HEK293 (cell line): ENCODE results near the gene MYH13.

Source experiments
- CTCF ChIA-PET: fragments of 350-600 bp; formaldehyde crosslinking; extraction: SDS; loops from one replicate; lab custom pipeline; 2021; ENCODE audit warnings: antibody characterized with exemption; lab: Yijun Ruan, JAX
- POLR2A ChIA-PET: fragments of 300-600 bp; formaldehyde crosslinking; extraction: SDS; loops from one replicate; lab custom pipeline; 2020; ENCODE audit warnings: antibody characterized with exemption, inconsistent platforms; lab: Yijun Ruan, JAX
- H3K27ac ChIP-seq: fragments of 200-500 bp; sonication (Bioruptor generic); 2 replicates; pipeline ENCODE4 v1.5.1; 2014; ENCODE audit warnings: low read depth, low read length, control low read depth, inconsistent platforms; ENCODE audit errors: extremely low read depth
- H3K36me3 ChIP-seq, 2 experiments: fragments of 200-500 bp in 1 of 2; sonication (Bioruptor generic) in 1 of 2; 1 replicate in 1 of 2; 2 replicates in 1 of 2; pipeline ENCODE4 v1.5.1; 2014 to 2017; ENCODE audit warnings: inconsistent platforms in 2 of 2, low read length in 2 of 2; ENCODE audit not compliant: control insufficient read depth in 2 of 2, insufficient read depth in 1 of 2
- H3K4me1 ChIP-seq: fragments of 200-500 bp; sonication (Bioruptor generic); 2 replicates; pipeline ENCODE4 v1.5.1; 2014; ENCODE audit warnings: mild to moderate bottlenecking, low read length, inconsistent platforms; ENCODE audit not compliant: control insufficient read depth, insufficient read depth
- H3K4me3 ChIP-seq: 2 replicates; pipeline ENCODE4 v1.5.1; 2011; ENCODE audit warnings: low read depth, mild to moderate bottlenecking, control low read depth, low read length, moderate library complexity
- H3K9me3 ChIP-seq: fragments of 200-500 bp; sonication (Bioruptor generic); 2 replicates; pipeline ENCODE4 v1.5.1; 2014; ENCODE audit warnings: low read depth, low read length, inconsistent platforms; ENCODE audit not compliant: control insufficient read depth, insufficient read depth
- BCL11B ChIP-seq: fragments of 450-650 bp; formaldehyde crosslinking; IDR thresholded peaks from 2 replicates; pipeline ENCODE4 v1.5.1; 2016; ENCODE audit warnings: low read depth, missing biosample characterization, missing genetic modification characterization
- HOXC10 ChIP-seq: sonication (generic); formaldehyde crosslinking; IDR thresholded peaks from 2 replicates; pipeline ENCODE4 v1.8.1; 2023; ENCODE audit warnings: mild to moderate bottlenecking, missing genetic modification reagents
- KLF1 ChIP-seq: fragments of 450-650 bp; formaldehyde crosslinking; IDR thresholded peaks from 2 replicates; pipeline ENCODE4 v1.5.1; 2016; ENCODE audit warnings: missing biosample characterization, missing genetic modification characterization
- KLF7 ChIP-seq: fragments of 450-650 bp; formaldehyde crosslinking; IDR thresholded peaks from 2 replicates; pipeline ENCODE4 v1.5.1; 2016; ENCODE audit warnings: missing biosample characterization, missing genetic modification characterization, borderline replicate concordance
- ZFHX2 ChIP-seq: fragments of 450-650 bp; formaldehyde crosslinking; conservative IDR thresholded peaks from 2 replicates; pipeline ENCODE4 v1.5.1; 2016; ENCODE audit warnings: missing biosample characterization, missing genetic modification characterization
- ZNF10 ChIP-seq: fragments of 450-650 bp; formaldehyde crosslinking; IDR thresholded peaks from 2 replicates; pipeline ENCODE4 v1.5.1; 2017; ENCODE audit warnings: missing biosample characterization, missing genetic modification characterization
- ZNF132 ChIP-seq: fragments of 450-650 bp; formaldehyde crosslinking; IDR thresholded peaks from 2 replicates; pipeline ENCODE4 v1.5.1; 2017; ENCODE audit warnings: missing biosample characterization, missing genetic modification characterization, borderline replicate concordance
- ZNF133 ChIP-seq: fragments of 450-650 bp; formaldehyde crosslinking; IDR thresholded peaks from 2 replicates; pipeline ENCODE4 v1.5.1; 2016; ENCODE audit warnings: missing biosample characterization, missing genetic modification characterization
- ZNF138 ChIP-seq: fragments of 450-650 bp; formaldehyde crosslinking; IDR thresholded peaks from 2 replicates; pipeline ENCODE4 v1.5.1; 2016; ENCODE audit warnings: missing biosample characterization, missing genetic modification characterization, borderline replicate concordance
- ZNF23 ChIP-seq: fragments of 450-650 bp; formaldehyde crosslinking; IDR thresholded peaks from 2 replicates; pipeline ENCODE4 v1.5.1; 2016; ENCODE audit warnings: missing biosample characterization, missing genetic modification characterization, borderline replicate concordance
- ZNF394 ChIP-seq: fragments of 450-650 bp; formaldehyde crosslinking; IDR thresholded peaks from 2 replicates; pipeline ENCODE4 v1.5.1; 2016; ENCODE audit warnings: missing biosample characterization, missing genetic modification characterization, mild to moderate bottlenecking, moderate library complexity, borderline replicate concordance
- ZNF660 ChIP-seq: fragments of 450-650 bp; IDR thresholded peaks from 2 replicates; pipeline ENCODE4 v1.5.1; 2018; ENCODE audit warnings: missing biosample characterization, mild to moderate bottlenecking, missing genetic modification characterization
- ZNF677 ChIP-seq: fragments of 450-650 bp; IDR thresholded peaks from 2 replicates; pipeline ENCODE4 v1.5.0; 2018; ENCODE audit warnings: missing biosample characterization, mild to moderate bottlenecking, missing genetic modification characterization, moderate library complexity
- ZNF747 ChIP-seq: fragments of 450-650 bp; formaldehyde crosslinking; IDR thresholded peaks from 2 replicates; pipeline ENCODE4 v1.5.1; 2016; ENCODE audit warnings: missing biosample characterization, missing genetic modification characterization
- TF ChIP-seq, protein P1 (sequence below): fragments of 450-650 bp; formaldehyde crosslinking; IDR thresholded peaks from 2 replicates; pipeline ENCODE4 v1.5.1; 2017; ENCODE audit warnings: missing biosample characterization, missing genetic modification characterization
- TF ChIP-seq, protein P2 (sequence below): fragments of 450-650 bp; formaldehyde crosslinking; IDR thresholded peaks from 2 replicates; pipeline ENCODE4 v1.5.1; 2017; ENCODE audit warnings: missing biosample characterization, missing genetic modification characterization
- TF ChIP-seq, protein P3 (sequence below): fragments of 450-650 bp; formaldehyde crosslinking; IDR thresholded peaks from 2 replicates; pipeline ENCODE4 v1.5.1; 2016; ENCODE audit warnings: missing biosample characterization, missing genetic modification characterization, low read depth
- TF ChIP-seq, protein P4 (sequence below): sonication (generic); formaldehyde crosslinking; IDR thresholded peaks from 2 replicates; pipeline ENCODE4 v1.8.1; 2022; ENCODE audit warnings: mild to moderate bottlenecking, moderate library complexity, missing genetic modification reagents
- TF ChIP-seq, protein P5 (sequence below): fragments of 450-650 bp; formaldehyde crosslinking; IDR thresholded peaks from 2 replicates; pipeline ENCODE4 v1.5.1; 2016; ENCODE audit warnings: missing biosample characterization, missing genetic modification characterization
- TF ChIP-seq, protein P6 (sequence below): fragments of 450-650 bp; formaldehyde crosslinking; IDR thresholded peaks from 2 replicates; pipeline ENCODE4 v1.5.1; 2017; ENCODE audit warnings: missing biosample characterization, missing genetic modification characterization
- TF ChIP-seq, protein P7 (sequence below): fragments of 450-650 bp; formaldehyde crosslinking; IDR thresholded peaks from 2 replicates; pipeline ENCODE4 v1.5.1; 2016; ENCODE audit warnings: missing biosample characterization, missing genetic modification characterization

MYH13 gene

DNA sequence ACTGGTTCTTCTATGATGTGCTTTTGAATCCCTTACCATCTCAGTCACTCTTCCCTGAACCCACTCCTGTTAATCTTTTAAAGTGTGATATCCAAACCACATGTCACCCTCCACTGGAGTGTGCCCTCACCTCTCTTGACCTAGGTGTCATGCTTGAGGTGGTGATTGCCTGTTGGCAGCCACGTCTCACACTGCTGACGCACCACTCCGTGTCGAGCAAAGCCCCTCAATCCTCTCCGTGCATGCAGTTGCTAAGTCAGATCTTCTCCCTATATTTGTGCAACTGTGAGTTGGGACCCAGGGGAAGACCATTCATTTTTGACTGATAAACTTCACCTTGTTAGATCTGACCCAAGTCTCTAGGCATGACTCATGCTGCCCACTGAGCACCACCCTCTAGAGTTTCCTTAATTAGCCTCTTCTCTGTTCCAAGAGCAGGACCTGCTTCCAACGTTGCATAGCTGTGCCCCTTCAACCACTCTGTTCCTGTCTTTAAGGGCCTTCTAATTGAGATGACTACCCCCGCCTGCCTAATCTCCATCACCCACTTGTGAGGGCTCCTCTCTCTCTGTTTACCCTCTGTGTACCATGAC, 2.7 kb downstream of the MYH13 start:
- Histone ChIP-seq H3K9me3 (no peaks in the 10 kb centered on the region), H3K4me3 (no peak overlapping the region), H3K27ac (no peak overlapping the region), H3K4me1 (no peaks in the 10 kb centered on the region), H3K36me3 (no peaks in the 10 kb centered on the region)
- ChIA-PET CTCF (interaction anchor here (0.6 to 1.1 kb wide), 4 partner anchors 9 to 445 kb away, joined by 3 read pairs; partner anchors contain the start of gene MYH8), POLR2A (no interaction called here)
- TF ChIP-seq ZNF10 (tag by site-specific recombination) (peak; percentile 66; the same call in 1 of the 2 replicates), ZNF660 (tag by site-specific recombination) (no peak), ZNF132 (tag by site-specific recombination) (no peak), ZNF138 (no peak), KLF1 (tag by site-specific recombination) (no peak), ZNF747 (no peak), ZNF133 (tag by site-specific recombination) (no peak)
- TF ChIP-seq, protein P1, sequence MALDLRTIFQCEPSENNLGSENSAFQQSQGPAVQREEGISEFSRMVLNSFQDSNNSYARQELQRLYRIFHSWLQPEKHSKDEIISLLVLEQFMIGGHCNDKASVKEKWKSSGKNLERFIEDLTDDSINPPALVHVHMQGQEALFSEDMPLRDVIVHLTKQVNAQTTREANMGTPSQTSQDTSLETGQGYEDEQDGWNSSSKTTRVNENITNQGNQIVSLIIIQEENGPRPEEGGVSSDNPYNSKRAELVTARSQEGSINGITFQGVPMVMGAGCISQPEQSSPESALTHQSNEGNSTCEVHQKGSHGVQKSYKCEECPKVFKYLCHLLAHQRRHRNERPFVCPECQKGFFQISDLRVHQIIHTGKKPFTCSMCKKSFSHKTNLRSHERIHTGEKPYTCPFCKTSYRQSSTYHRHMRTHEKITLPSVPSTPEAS (tag by site-specific recombination), result no peak
- TF ChIP-seq, protein P2, sequence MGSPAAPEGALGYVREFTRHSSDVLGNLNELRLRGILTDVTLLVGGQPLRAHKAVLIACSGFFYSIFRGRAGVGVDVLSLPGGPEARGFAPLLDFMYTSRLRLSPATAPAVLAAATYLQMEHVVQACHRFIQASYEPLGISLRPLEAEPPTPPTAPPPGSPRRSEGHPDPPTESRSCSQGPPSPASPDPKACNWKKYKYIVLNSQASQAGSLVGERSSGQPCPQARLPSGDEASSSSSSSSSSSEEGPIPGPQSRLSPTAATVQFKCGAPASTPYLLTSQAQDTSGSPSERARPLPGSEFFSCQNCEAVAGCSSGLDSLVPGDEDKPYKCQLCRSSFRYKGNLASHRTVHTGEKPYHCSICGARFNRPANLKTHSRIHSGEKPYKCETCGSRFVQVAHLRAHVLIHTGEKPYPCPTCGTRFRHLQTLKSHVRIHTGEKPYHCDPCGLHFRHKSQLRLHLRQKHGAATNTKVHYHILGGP, result no peak

DNA sequence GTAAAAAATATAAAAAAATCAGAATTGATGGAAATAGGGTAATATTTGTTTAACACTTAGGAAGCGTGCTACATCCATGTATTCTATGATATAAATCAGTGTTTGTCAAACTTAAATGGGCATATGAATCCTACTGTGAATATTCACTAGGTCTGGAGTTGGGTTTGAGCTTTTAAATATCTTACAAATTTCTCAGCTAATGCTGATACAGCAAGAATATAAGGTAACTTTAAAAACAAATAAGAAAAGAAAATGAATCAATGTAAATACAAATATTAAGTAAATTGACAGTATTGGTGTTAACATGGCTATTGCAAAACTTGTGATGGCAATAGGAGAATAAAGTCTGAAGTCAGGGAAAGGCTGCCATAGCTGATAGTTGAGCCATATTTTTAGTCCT, 3.6 kb downstream of the MYH13 start:
- no peaks in the 10 kb centered on the region for H3K9me3 ChIP-seq
- ChIA-PET POLR2A (no interaction called here), CTCF (interaction anchor here (0.6 to 1.7 kb wide), 4 partner anchors 10 to 249 kb away, joined by 3 to 7 read pairs (median 3); no protein-coding TSS in a partner anchor)
- no peak overlapping the region for H3K4me3 ChIP-seq
- no peaks in the 10 kb centered on the region for H3K4me1 ChIP-seq
- H3K27ac ChIP-seq, result no peak overlapping the region
- no peaks in the 10 kb centered on the region for H3K36me3 ChIP-seq
- no peak for TF ChIP-seq ZNF677 (tag by site-specific recombination)
- no peak for TF ChIP-seq KLF7
- TF ChIP-seq, protein P3, sequence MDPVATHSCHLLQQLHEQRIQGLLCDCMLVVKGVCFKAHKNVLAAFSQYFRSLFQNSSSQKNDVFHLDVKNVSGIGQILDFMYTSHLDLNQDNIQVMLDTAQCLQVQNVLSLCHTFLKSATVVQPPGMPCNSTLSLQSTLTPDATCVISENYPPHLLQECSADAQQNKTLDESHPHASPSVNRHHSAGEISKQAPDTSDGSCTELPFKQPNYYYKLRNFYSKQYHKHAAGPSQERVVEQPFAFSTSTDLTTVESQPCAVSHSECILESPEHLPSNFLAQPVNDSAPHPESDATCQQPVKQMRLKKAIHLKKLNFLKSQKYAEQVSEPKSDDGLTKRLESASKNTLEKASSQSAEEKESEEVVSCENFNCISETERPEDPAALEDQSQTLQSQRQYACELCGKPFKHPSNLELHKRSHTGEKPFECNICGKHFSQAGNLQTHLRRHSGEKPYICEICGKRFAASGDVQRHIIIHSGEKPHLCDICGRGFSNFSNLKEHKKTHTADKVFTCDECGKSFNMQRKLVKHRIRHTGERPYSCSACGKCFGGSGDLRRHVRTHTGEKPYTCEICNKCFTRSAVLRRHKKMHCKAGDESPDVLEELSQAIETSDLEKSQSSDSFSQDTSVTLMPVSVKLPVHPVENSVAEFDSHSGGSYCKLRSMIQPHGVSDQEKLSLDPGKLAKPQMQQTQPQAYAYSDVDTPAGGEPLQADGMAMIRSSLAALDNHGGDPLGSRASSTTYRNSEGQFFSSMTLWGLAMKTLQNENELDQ (tag by site-specific recombination), result no peak
- TF ChIP-seq ZFHX2, result no peak
- TF ChIP-seq, protein P4, sequence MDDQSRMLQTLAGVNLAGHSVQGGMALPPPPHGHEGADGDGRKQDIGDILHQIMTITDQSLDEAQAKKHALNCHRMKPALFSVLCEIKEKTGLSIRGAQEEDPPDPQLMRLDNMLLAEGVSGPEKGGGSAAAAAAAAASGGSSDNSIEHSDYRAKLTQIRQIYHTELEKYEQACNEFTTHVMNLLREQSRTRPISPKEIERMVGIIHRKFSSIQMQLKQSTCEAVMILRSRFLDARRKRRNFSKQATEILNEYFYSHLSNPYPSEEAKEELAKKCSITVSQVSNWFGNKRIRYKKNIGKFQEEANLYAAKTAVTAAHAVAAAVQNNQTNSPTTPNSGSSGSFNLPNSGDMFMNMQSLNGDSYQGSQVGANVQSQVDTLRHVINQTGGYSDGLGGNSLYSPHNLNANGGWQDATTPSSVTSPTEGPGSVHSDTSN (CRISPR knock-in tag), result no peak
- no peak for TF ChIP-seq BCL11B (tag by site-specific recombination)
- TF ChIP-seq, protein P5, sequence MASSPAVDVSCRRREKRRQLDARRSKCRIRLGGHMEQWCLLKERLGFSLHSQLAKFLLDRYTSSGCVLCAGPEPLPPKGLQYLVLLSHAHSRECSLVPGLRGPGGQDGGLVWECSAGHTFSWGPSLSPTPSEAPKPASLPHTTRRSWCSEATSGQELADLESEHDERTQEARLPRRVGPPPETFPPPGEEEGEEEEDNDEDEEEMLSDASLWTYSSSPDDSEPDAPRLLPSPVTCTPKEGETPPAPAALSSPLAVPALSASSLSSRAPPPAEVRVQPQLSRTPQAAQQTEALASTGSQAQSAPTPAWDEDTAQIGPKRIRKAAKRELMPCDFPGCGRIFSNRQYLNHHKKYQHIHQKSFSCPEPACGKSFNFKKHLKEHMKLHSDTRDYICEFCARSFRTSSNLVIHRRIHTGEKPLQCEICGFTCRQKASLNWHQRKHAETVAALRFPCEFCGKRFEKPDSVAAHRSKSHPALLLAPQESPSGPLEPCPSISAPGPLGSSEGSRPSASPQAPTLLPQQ (tag by site-specific recombination), result no peak
- no peak for TF ChIP-seq ZNF23 (tag by site-specific recombination)
- TF ChIP-seq, protein P6, sequence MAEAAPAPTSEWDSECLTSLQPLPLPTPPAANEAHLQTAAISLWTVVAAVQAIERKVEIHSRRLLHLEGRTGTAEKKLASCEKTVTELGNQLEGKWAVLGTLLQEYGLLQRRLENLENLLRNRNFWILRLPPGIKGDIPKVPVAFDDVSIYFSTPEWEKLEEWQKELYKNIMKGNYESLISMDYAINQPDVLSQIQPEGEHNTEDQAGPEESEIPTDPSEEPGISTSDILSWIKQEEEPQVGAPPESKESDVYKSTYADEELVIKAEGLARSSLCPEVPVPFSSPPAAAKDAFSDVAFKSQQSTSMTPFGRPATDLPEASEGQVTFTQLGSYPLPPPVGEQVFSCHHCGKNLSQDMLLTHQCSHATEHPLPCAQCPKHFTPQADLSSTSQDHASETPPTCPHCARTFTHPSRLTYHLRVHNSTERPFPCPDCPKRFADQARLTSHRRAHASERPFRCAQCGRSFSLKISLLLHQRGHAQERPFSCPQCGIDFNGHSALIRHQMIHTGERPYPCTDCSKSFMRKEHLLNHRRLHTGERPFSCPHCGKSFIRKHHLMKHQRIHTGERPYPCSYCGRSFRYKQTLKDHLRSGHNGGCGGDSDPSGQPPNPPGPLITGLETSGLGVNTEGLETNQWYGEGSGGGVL, result no peak
- TF ChIP-seq, protein P7, sequence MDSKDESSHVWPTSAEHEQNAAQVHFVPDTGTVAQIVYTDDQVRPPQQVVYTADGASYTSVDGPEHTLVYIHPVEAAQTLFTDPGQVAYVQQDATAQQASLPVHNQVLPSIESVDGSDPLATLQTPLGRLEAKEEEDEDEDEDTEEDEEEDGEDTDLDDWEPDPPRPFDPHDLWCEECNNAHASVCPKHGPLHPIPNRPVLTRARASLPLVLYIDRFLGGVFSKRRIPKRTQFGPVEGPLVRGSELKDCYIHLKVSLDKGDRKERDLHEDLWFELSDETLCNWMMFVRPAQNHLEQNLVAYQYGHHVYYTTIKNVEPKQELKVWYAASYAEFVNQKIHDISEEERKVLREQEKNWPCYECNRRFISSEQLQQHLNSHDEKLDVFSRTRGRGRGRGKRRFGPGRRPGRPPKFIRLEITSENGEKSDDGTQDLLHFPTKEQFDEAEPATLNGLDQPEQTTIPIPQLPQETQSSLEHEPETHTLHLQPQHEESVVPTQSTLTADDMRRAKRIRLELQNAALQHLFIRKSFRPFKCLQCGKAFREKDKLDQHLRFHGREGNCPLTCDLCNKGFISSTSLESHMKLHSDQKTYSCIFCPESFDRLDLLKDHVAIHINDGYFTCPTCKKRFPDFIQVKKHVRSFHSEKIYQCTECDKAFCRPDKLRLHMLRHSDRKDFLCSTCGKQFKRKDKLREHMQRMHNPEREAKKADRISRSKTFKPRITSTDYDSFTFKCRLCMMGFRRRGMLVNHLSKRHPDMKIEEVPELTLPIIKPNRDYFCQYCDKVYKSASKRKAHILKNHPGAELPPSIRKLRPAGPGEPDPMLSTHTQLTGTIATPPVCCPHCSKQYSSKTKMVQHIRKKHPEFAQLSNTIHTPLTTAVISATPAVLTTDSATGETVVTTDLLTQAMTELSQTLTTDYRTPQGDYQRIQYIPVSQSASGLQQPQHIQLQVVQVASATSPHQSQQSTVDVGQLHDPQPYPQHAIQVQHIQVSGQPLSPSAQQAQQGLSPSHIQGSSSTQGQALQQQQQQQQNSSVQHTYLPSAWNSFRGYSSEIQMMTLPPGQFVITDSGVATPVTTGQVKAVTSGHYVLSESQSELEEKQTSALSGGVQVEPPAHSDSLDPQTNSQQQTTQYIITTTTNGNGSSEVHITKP (tag by site-specific recombination), result no peak
- TF ChIP-seq HOXC10 (CRISPR knock-in tag), result no peak
- TF ChIP-seq ZNF132 (tag by site-specific recombination), result no peak
- TF ChIP-seq ZNF394 (tag by site-specific recombination), result no peak
